Endothelial cell (in vitro differentiated cells): Measurements from ENCODE around the gene XAB2. TPM values are rescaled to one million over a fixed set of nuclear protein-coding genes. Genes with fewer than 3 reads are reported as not detected.
"Not testable (repeated sequence)": the region's sequence is repeated elsewhere in the genome, so short reads cannot be mapped to it uniquely, and the experiment has no call there.

Experiments used
- DNase-seq: peaks from one replicate; pipeline ENCODE4 v3.0.0; 2021; ENCODE audit warnings: low spot score
- H3K27ac Mint-ChIP-seq: one replicate; pipeline ENCODE4 v1.8.0; 2021; ENCODE audit warnings: mixed read lengths, inconsistent platforms; ENCODE audit not compliant: unreplicated experiment
- H3K27me3 Mint-ChIP-seq: one replicate; pipeline ENCODE4 v1.8.0; 2021; ENCODE audit warnings: mild to moderate bottlenecking, moderate library complexity, mixed read lengths, inconsistent platforms; ENCODE audit not compliant: unreplicated experiment
- H3K36me3 Mint-ChIP-seq: one replicate; pipeline ENCODE4 v1.8.0; 2021; ENCODE audit warnings: mild to moderate bottlenecking, low read depth, mixed read lengths, inconsistent platforms; ENCODE audit not compliant: unreplicated experiment
- H3K4me1 Mint-ChIP-seq: one replicate; pipeline ENCODE4 v1.8.0; 2021; ENCODE audit warnings: mild to moderate bottlenecking, mixed read lengths, inconsistent platforms; ENCODE audit not compliant: unreplicated experiment
- H3K4me3 Mint-ChIP-seq: one replicate; pipeline ENCODE4 v1.8.0; 2021; ENCODE audit warnings: mild to moderate bottlenecking, mixed read lengths, inconsistent platforms; ENCODE audit not compliant: unreplicated experiment
- H3K9me3 Mint-ChIP-seq: one replicate; pipeline ENCODE4 v1.8.0; 2021; ENCODE audit warnings: mixed read lengths, inconsistent platforms; ENCODE audit not compliant: unreplicated experiment
- CTCF ChIP-seq: fragments of 200-600 bp; sonication (generic); IDR thresholded peaks from one replicate; pipeline ENCODE4 v1.5.0; 2021; ENCODE audit warnings: antibody characterized with exemption; ENCODE audit not compliant: unreplicated experiment
- total RNA-seq: library from RNA; stranded (reverse); fragmentation: NEBNext Ultra II Directional; extraction: Animal tissue kit (Norgen Biotek cat#: 25700); gene quantifications from one replicate; pipeline ENCODE4 v1.2.1, GENCODE V29; 2021; ENCODE audit not compliant: unreplicated experiment

Gene XAB2
- total RNA-seq, 1 donor from 2014 or later = 46.1 TPM

DNA sequence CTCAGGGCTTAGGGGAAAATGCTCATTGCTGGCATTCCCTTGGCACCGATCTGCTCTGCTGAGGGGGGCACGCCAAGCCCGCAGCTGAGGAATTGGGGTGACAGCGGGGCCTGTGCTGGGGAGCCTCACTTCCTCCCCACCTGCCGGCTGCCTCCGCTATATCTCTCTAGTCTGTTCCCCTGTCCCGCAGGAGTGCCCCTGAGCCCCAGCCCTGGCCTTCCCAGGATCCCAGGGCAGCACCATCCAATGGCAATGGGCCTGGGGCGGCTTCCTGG, 17.0 kb upstream of the XAB2 start:
- DNase-seq = no peak
- H3K4me1 Mint-ChIP-seq = peaks cover 3% of the 10 kb centered on the region
- no peak overlapping the region for H3K27ac Mint-ChIP-seq
- no peaks in the 10 kb centered on the region for H3K9me3 Mint-ChIP-seq
- H3K27me3 Mint-ChIP-seq = peaks cover 16% of the 10 kb centered on the region
- no peak overlapping the region for H3K4me3 Mint-ChIP-seq
- TF ChIP-seq CTCF = no peak
- H3K36me3 Mint-ChIP-seq = no peaks in the 10 kb centered on the region

GRCh38 chr19:7645656-7646425, 16.5 kb upstream of the XAB2 start:
- Mint-ChIP-seq H3K9me3 (no peaks in the 10 kb centered on the region), H3K4me3 (peak overlapping the region; percentile 4), H3K4me1 (peaks cover 3% of the 10 kb centered on the region), H3K27me3 (peaks cover 16% of the 10 kb centered on the region), H3K36me3 (no peaks in the 10 kb centered on the region), H3K27ac (no peak overlapping the region)
- DNase-seq = no peak
- no peak for TF ChIP-seq CTCF

DNA sequence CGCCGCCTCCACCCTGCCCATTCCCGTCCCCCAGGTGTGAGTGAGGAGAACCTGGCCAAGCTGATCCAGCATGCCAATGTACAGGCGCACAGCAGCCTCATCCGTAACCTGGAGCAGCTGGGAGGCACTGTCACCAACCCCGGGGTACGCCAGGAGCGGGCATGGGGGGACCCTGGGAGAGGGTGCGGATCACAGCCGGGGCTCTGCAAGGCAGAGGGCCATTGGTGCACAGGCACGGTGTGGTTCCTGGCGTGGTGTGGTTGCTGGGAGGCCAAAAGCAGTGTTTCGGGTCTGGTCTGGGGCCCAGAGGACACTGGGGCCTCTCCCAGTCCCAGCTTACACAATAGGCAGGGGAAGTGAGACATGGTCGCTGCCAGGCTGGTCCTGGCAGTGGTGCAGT, 15.8 kb upstream of the XAB2 start:
- DNase-seq = no peak
- peaks cover 3% of the 10 kb centered on the region for H3K4me1 Mint-ChIP-seq
- peaks cover 16% of the 10 kb centered on the region for H3K27me3 Mint-ChIP-seq
- H3K9me3 Mint-ChIP-seq = no peaks in the 10 kb centered on the region
- no peak overlapping the region for H3K27ac Mint-ChIP-seq
- no peak overlapping the region for H3K4me3 Mint-ChIP-seq
- TF ChIP-seq CTCF = no peak
- H3K36me3 Mint-ChIP-seq = peaks cover 1% of the 10 kb centered on the region

GRCh38 chr19:7644550-7644877, 15.2 kb upstream of the XAB2 start:
- no peak for DNase-seq
- H3K4me1 Mint-ChIP-seq = peaks cover 3% of the 10 kb centered on the region
- no peaks in the 10 kb centered on the region for H3K9me3 Mint-ChIP-seq
- peaks cover 7% of the 10 kb centered on the region for H3K36me3 Mint-ChIP-seq
- H3K27ac Mint-ChIP-seq = no peak overlapping the region
- TF ChIP-seq CTCF = no peak
- H3K4me3 Mint-ChIP-seq = no peak overlapping the region
- peaks cover 18% of the 10 kb centered on the region for H3K27me3 Mint-ChIP-seq

GRCh38 chr19:7643629-7644549, 14.5 kb upstream of the XAB2 start:
- H3K4me1 Mint-ChIP-seq, H3K4me3 Mint-ChIP-seq, H3K36me3 Mint-ChIP-seq, H3K9me3 Mint-ChIP-seq, DNase-seq, H3K27ac Mint-ChIP-seq: not testable (repeated sequence)
- peaks cover 18% of the 10 kb centered on the region for H3K27me3 Mint-ChIP-seq
